Neuronal stem cell (in vitro differentiated cells): ENCODE measurements around the gene ABLIM2.

Experiments used
- DNase-seq: peaks from one replicate; pipeline ENCODE4 v3.0.0-alpha.2; 2013; ENCODE audit warnings: low spot score
- H2AFZ ChIP-seq: one replicate; pipeline ENCODE4 v1.6.1; 2013; ENCODE audit warnings: mild to moderate bottlenecking, low read length, inconsistent platforms
- H2AK5ac ChIP-seq: 2 replicates; pipeline ENCODE4 v1.6.1; 2013; ENCODE audit warnings: low read depth, mild to moderate bottlenecking, inconsistent platforms, low read length, moderate library complexity, mixed read lengths
- H2BK120ac ChIP-seq: 2 replicates; pipeline ENCODE4 v1.6.1; 2013; ENCODE audit warnings: low read depth, mild to moderate bottlenecking, inconsistent platforms, low read length, moderate library complexity, mixed read lengths
- H2BK12ac ChIP-seq: one replicate; pipeline ENCODE4 v1.6.1; 2013; ENCODE audit warnings: low read length, inconsistent platforms
- H2BK15ac ChIP-seq: 2 replicates; pipeline ENCODE4 v1.6.1; 2013; ENCODE audit warnings: mild to moderate bottlenecking, low read length, inconsistent platforms, mixed read lengths
- H2BK5ac ChIP-seq: one replicate; pipeline ENCODE4 v1.6.1; 2013; ENCODE audit warnings: inconsistent platforms, mild to moderate bottlenecking, low read length, moderate library complexity
- H3K14ac ChIP-seq: one replicate; pipeline ENCODE4 v1.6.1; 2013; ENCODE audit warnings: low read length, inconsistent platforms
- H3K18ac ChIP-seq: 2 replicates; pipeline ENCODE4 v1.6.1; 2013; ENCODE audit warnings: low read length, inconsistent platforms
- H3K23ac ChIP-seq: 2 replicates; pipeline ENCODE4 v1.6.1; 2013; ENCODE audit warnings: low read depth, mild to moderate bottlenecking, mixed read lengths, low read length, inconsistent platforms; ENCODE audit not compliant: poor library complexity
- H3K27ac ChIP-seq: replicated peaks from 3 replicates; pipeline ENCODE4 v1.5.1; 2013; ENCODE audit warnings: low read length, inconsistent platforms
- H3K27me3 ChIP-seq, 3 experiments: 2 replicates each; pipeline ENCODE4 v1.6.1; 2013; ENCODE audit warnings: low read length in 3 of 3, mild to moderate bottlenecking in 2 of 3, inconsistent platforms in 1 of 3, low read depth in 1 of 3, mixed read lengths in 1 of 3, moderate library complexity in 1 of 3; ENCODE audit not compliant: control insufficient read depth in 3 of 3, insufficient read depth in 3 of 3
- H3K36me3 ChIP-seq, 2 donors: replicated peaks in 1 of 2; 2 replicates each; pipeline ENCODE4 v1.6.1; 2013; ENCODE audit warnings: low read length in 2 of 2; ENCODE audit not compliant: control insufficient read depth in 2 of 2, insufficient read depth in 2 of 2
- H3K4ac ChIP-seq: 2 replicates; pipeline ENCODE4 v1.6.1; 2013; ENCODE audit warnings: inconsistent platforms, mild to moderate bottlenecking, low read length, moderate library complexity
- H3K4me1 ChIP-seq, 2 donors: 1 replicate in 1 of 2; 2 replicates in 1 of 2; pipeline ENCODE4 v1.6.1; 2013; ENCODE audit warnings: low read length in 2 of 2, low read depth in 1 of 2; ENCODE audit not compliant: control insufficient read depth in 2 of 2, insufficient read depth in 1 of 2
- H3K4me2 ChIP-seq: one replicate; pipeline ENCODE4 v1.6.1; 2013; ENCODE audit warnings: mild to moderate bottlenecking, low read length, inconsistent platforms; ENCODE audit not compliant: insufficient read depth, poor library complexity, severe bottlenecking
- H3K4me3 ChIP-seq, 2 donors: 2 replicates each; pipeline ENCODE4 v1.5.1; 2013; ENCODE audit warnings: low read length in 2 of 2, mild to moderate bottlenecking in 2 of 2, inconsistent platforms in 1 of 2, moderate library complexity in 1 of 2
- H3K79me1 ChIP-seq: one replicate; pipeline ENCODE4 v1.6.1; 2013; ENCODE audit warnings: low read depth, mild to moderate bottlenecking, inconsistent platforms, low read length, moderate library complexity
- H3K9ac ChIP-seq: one replicate; pipeline ENCODE4 v1.6.1; 2013; ENCODE audit warnings: mild to moderate bottlenecking, low read depth, low read length, inconsistent platforms; ENCODE audit not compliant: poor library complexity
- H3K9me3 ChIP-seq, 2 donors: replicated peaks in 1 of 2; 2 replicates each; pipeline versions ENCODE3 to v1.6.1; 2013; ENCODE audit warnings: low read length in 2 of 2, mild to moderate bottlenecking in 2 of 2, inconsistent platforms in 1 of 2, low read depth in 1 of 2, mixed read lengths in 1 of 2, moderate library complexity in 1 of 2; ENCODE audit not compliant: control insufficient read depth in 2 of 2, insufficient read depth in 1 of 2
- H4K8ac ChIP-seq: one replicate; pipeline ENCODE4 v1.6.1; 2013; ENCODE audit warnings: low read depth, mild to moderate bottlenecking, inconsistent platforms, low read length, moderate library complexity
- H4K91ac ChIP-seq: one replicate; pipeline ENCODE4 v1.6.1; 2013; ENCODE audit warnings: low read length, low read depth, mild to moderate bottlenecking, inconsistent platforms; ENCODE audit not compliant: poor library complexity
- WGBS, 2 donors: extraction: QIAGEN DNeasy Blood & Tissue Kit; methylation state at CpG; one replicate each; pipeline ENCODE4 v1.1.7; 2013; ENCODE audit warnings: missing lambda C conversion rate in 2 of 2, mixed read lengths in 1 of 2; ENCODE audit not compliant: insufficient read length in 2 of 2, insufficient replicate concordance in 1 of 2; ENCODE audit errors: extremely low coverage in 2 of 2; 5-methylcytosine and 5-hydroxymethylcytosine counted together

The ABLIM2 gene

GRCh38 chr4:8170341-8170740, 11.7 kb upstream of the ABLIM2 start:
- Histone ChIP-seq H3K14ac (no peak overlapping the region), H3K27ac (no peak overlapping the region), H4K8ac (no peak overlapping the region), H2AK5ac (peak overlapping the region; percentile 38), H3K9ac (no peak overlapping the region), H2AFZ (no peak overlapping the region), H4K91ac (no peak overlapping the region), H3K23ac (no peak overlapping the region), H3K36me3 (no peaks in the 10 kb centered on the region), H2BK12ac (peak overlapping the region; percentile 27), H3K18ac (peak overlapping the region; percentile 46), H3K79me1 (no peaks in the 10 kb centered on the region), H3K4ac (no peak overlapping the region), H3K4me1 (no peaks in the 10 kb centered on the region), H3K4me2 (no peak overlapping the region), H2BK15ac (no peak overlapping the region), H2BK5ac (no peak overlapping the region), H3K4me3 (no peak overlapping the region), H2BK120ac (peak overlapping the region; percentile 68), H3K9me3 (peaks cover 0 to 7% of the 10 kb centered on the region in 2 donors), H3K27me3 (peaks cover 0 to 3% (median 0%) of the 10 kb centered on the region in 3 experiments)
- no peak for DNase-seq
- WGBS, 2 donors = no CpG with 5 or more reads among the region's 11 CpGs

DNA sequence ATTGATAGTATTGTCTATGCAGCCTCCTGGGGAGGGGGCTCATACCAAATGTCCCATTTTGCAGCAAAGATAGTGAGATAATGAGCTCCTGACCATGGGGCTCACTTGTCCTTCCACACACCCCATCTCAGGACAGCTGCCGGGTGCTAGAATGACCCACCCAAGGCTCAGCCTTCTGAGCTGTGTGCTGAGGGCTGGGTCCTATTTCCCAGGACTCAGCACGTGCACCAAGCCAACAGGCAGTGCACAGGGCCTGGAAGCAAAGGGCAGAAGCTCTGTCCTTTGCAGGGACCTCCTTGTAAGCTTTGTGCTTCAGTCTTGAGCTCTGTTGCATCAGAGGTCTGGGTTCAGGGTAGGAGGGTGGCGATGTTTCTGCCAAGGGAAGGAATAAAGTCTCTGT, 11.2 kb upstream of the ABLIM2 start:
- no peak overlapping the region for H2AFZ ChIP-seq
- H3K4me2 ChIP-seq = no peak overlapping the region
- H3K4me1 ChIP-seq = no peaks in the 10 kb centered on the region
- H3K23ac ChIP-seq = no peak overlapping the region
- WGBS, 2 donors = no CpG with 5 or more reads among the region's 3 CpGs
- peaks cover 0 to 7% of the 10 kb centered on the region in 2 donors for H3K9me3 ChIP-seq
- H3K27me3 ChIP-seq = peaks cover 0 to 8% (median 0%) of the 10 kb centered on the region in 3 experiments
- H3K36me3 ChIP-seq = no peaks in the 10 kb centered on the region
- no peaks in the 10 kb centered on the region for H3K79me1 ChIP-seq
- H3K4ac ChIP-seq = no peak overlapping the region
- H3K27ac ChIP-seq = no peak overlapping the region
- no peak overlapping the region for H2BK120ac ChIP-seq
- H4K91ac ChIP-seq = no peak overlapping the region
- H3K4me3 ChIP-seq = no peak overlapping the region
- no peak overlapping the region for H3K18ac ChIP-seq
- H2BK5ac ChIP-seq = no peak overlapping the region
- DNase-seq = no peak
- no peak overlapping the region for H4K8ac ChIP-seq
- H2AK5ac ChIP-seq = no peak overlapping the region
- no peak overlapping the region for H2BK12ac ChIP-seq
- H3K14ac ChIP-seq = no peak overlapping the region
- H2BK15ac ChIP-seq = no peak overlapping the region
- H3K9ac ChIP-seq = no peak overlapping the region

- H3K4me2 ChIP-seq = no peak overlapping the region
- H4K8ac ChIP-seq = no peak overlapping the region
- no peaks in the 10 kb centered on the region for H3K79me1 ChIP-seq
- no peak overlapping the region for H2AFZ ChIP-seq
- no peak overlapping the region for H3K14ac ChIP-seq
- H3K36me3 ChIP-seq = no peaks in the 10 kb centered on the region
- no peak overlapping the region for H3K9ac ChIP-seq
- peak overlapping the region; percentile 39 for H4K91ac ChIP-seq
- no peak overlapping the region for H2BK5ac ChIP-seq
- DNase-seq = no peak
- peaks cover 0 to 7% of the 10 kb centered on the region in 2 donors for H3K9me3 ChIP-seq
- H3K4me3 ChIP-seq = no peak overlapping the region
- H3K27me3 ChIP-seq = peaks cover 0 to 15% (median 0%) of the 10 kb centered on the region in 3 experiments
- H3K4ac ChIP-seq = no peak overlapping the region
- H2BK12ac ChIP-seq = no peak overlapping the region
- WGBS, 2 donors = no CpG with 5 or more reads among the region's 5 CpGs
- H2BK120ac ChIP-seq = no peak overlapping the region
- H2BK15ac ChIP-seq = no peak overlapping the region
- H3K18ac ChIP-seq = no peak overlapping the region
- no peak overlapping the region for H3K27ac ChIP-seq
- no peak overlapping the region for H3K23ac ChIP-seq
- H3K4me1 ChIP-seq = no peaks in the 10 kb centered on the region
- H2AK5ac ChIP-seq = no peak overlapping the region
Measured at GRCh38 chr4:8168832-8169598, 10.4 kb upstream of the ABLIM2 start.

- no peak overlapping the region for H3K4me3 ChIP-seq
- no peak overlapping the region for H3K4ac ChIP-seq
- no peak for DNase-seq
- no peaks in the 10 kb centered on the region for H3K79me1 ChIP-seq
- no peak overlapping the region for H3K9ac ChIP-seq
- no peak overlapping the region for H2BK5ac ChIP-seq
- H3K23ac ChIP-seq = no peak overlapping the region
- no peak overlapping the region for H2BK15ac ChIP-seq
- H4K8ac ChIP-seq = no peak overlapping the region
- H2BK12ac ChIP-seq = no peak overlapping the region
- no peak overlapping the region for H2AK5ac ChIP-seq
- no peak overlapping the region for H4K91ac ChIP-seq
- H3K27me3 ChIP-seq = peaks cover 0 to 19% (median 0%) of the 10 kb centered on the region in 3 experiments
- no peaks in the 10 kb centered on the region for H3K36me3 ChIP-seq
- H3K4me1 ChIP-seq = no peaks in the 10 kb centered on the region
- H3K27ac ChIP-seq = no peak overlapping the region
- no peak overlapping the region for H2BK120ac ChIP-seq
- no CpG with 5 or more reads among the region's 1 CpG for WGBS, 2 donors
- peaks cover 0 to 7% of the 10 kb centered on the region in 2 donors for H3K9me3 ChIP-seq
- no peak overlapping the region for H2AFZ ChIP-seq
- no peak overlapping the region for H3K14ac ChIP-seq
- no peak overlapping the region for H3K18ac ChIP-seq
- no peak overlapping the region for H3K4me2 ChIP-seq
Measured at GRCh38 chr4:8168232-8168631, 9.6 kb upstream of the ABLIM2 start.
